IPS DF 4.7 (cell line): ENCODE data around the gene CLTCL1.
"Not testable (repeated sequence)": the region's sequence is repeated elsewhere in the genome, so short reads cannot be mapped to it uniquely, and the experiment has no call there.

ENCODE experiments used
- DNase-seq: peaks from one replicate; pipeline ENCODE4 v3.0.0-alpha.2; 2013; ENCODE audit warnings: low spot score; ENCODE audit errors: extremely low read depth

CLTCL1 gene

DNA sequence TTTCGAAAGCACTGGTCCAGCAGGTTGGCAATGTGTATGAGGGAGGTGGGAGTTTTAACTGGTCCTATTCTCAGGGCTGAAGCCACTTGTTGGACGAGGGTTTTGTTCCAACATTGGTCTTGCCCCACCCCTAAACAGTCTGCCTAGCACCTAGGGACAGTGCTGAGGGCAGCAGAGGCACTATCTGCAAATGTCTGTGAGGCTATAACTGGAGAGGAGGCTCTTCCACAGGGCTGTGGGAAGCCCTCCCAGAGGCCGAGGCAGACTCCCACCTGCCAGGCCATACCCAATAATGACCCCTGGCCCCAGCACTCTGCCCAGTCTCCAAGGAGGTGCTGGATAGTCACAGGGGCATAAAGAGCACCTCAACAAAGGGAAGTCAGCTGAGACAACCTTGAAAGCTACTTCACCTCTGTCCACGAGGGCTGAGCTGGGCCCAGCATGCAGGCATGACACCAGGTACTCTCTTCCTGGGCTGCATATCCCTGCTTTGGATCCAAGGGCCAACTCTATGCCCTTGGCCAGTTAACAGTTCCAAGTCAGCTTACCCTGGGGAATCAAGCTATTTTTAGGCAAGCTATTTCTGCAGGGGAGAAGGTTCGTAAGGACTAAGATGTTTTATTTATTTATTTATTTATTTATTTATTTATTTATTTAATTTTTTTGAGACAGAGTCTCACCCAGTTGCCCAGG, 72.8 kb downstream of the CLTCL1 start:
- DNase-seq = no peak

DNA sequence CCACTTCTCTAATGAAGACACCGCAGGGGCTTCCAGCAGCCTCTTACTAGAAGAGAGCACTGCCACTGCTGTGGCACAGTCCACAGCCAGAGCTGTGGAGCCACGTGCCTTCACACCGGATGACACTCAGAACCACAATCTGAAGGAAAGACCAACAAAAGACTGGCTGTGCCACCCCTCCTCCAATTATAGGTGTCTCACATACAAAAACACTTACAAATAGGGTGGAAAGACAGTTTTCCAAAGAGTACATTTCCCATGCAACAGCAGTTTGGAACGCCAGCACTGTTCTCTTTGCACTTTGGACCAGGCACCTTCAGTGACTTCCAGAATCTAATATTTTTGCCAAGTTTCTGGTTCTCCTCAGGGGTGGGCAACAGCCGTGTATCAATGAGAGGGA, 74.9 kb downstream of the CLTCL1 start:
- no peak for DNase-seq

DNA sequence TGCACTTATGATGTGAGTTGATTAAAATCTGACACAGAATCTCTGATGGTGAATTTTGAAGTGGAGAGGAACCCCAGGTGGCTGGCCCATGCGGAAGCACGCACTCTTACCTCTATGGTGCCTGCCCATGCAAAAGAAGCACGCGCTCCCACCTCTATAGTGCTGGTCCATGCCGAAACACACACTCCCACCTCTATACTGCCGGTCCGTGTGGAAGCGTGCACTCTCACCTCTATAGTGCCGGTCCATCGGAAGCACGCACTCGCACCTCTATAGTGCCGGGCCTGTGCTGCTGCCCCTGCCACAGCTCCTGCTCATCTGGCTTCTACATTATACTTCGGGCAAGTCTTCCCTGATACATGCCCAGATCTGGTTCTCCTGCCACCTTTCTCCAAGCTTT, 76.2 kb downstream of the CLTCL1 start:
- no peak for DNase-seq

DNA sequence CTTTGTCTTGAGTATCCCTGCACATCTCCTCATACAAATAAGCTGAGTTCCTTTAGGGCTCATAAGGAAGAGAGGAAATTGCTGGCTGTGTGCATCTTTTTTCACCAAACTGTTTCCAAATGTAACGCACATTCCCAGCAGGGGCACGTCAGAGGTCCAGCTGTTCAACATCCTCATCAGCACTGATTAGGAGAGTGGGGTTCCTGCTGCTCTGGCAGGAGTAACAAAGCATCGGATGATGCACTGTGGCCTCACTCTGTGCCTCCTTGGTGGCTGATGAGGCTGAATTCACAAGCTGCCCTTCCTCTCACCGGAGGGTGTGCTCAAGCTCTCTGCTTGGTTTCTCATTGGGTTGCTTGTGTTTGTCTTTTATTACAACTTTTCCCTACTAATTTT, 77.4 kb downstream of the CLTCL1 start:
- DNase-seq = no peak

DNA sequence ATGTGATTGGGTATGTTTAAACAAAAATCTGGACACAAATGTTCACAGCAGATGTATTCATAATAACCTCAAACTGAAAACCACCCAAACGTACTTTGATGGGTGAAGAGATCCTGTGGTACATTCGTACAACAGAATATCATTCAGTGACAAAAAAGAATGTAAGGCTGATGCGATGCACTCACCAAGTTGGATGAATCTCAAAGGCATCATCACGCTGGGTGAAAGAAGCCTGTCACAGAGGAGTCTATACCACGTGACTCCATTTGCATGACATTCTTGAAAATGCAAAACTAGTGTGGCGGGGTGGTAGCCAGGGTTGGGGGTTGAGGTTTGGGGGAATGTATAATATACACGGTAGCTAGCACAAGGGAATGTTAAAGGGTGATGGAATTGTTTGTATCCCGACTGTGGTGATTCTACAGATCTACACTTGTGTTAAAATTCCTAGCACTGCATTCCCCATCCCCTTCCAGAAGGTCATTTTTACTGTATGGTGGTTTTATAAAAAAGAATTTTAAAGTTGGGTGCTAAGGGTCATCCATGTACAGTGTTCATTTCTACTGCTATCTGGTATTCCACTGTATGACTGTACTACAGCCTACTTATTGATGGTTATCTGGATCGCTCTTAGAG, 78.0 kb downstream of the CLTCL1 start:
- DNase-seq = no peak

DNA sequence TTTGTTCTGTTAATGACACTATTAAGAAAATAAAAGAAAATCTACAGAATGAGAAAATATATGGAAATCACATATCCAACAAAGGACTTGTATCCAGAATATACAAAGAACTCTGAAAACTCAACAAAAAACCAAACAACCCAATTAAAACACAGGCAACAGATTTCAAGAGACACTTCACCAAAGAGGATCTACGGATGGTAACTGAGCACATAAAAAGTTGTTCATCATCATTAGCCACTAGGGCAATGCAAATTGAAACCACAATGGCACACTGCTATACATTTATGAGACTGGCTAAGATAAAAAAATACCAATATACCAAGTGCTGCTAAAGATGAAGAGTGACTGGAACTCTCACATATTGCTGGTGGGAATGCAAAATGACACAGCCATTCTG, 78.5 kb downstream of the CLTCL1 start:
- no peak for DNase-seq

DNA sequence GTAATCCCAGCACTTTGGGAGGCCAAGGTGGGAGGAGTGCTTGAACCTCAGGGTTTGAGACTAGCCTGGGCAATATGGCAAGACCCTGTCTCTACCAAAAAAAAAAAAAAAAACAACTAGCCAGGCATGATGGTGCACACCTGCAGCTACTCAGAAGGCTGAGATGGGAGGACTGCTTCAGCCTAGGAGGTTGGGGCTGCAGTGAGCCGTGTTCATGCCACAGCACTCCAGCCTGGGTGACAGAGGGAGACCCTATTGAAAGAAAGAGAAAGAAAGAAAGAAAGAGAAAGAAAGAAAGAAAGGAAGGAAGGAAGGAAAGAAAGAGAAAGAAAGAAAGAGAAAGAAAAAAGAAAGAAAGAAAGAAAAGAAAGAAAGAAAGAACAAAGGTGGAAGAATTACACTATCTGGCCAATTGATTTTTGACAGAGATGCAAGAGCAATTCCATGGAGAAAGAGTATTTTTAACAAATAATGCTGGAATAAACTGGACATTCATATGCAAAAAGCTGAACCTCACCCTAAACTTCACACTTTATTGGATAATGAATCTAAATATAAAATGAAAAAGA, 79.1 kb downstream of the CLTCL1 start:
- DNase-seq = no peak

DNA sequence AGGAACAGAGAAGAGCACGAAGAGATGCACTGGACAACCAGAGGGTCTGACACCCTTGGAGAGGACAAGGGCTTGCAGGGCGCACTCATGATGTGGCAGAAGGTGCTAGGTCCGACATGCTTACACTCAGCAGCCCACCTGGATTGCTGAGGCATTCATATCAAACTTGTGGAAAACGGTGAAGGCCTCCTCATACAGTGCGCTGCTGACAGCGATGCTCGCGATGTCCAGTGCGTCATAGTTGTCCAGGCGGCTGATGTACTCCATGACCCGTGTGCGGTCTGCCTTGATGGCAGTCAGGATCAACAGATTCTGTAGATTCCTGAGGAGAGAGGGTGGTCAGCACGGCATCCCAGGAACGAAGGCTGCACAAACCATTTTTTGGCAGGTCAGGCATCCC, 81.3 kb downstream of the CLTCL1 start:
- DNase-seq = no peak

DNA sequence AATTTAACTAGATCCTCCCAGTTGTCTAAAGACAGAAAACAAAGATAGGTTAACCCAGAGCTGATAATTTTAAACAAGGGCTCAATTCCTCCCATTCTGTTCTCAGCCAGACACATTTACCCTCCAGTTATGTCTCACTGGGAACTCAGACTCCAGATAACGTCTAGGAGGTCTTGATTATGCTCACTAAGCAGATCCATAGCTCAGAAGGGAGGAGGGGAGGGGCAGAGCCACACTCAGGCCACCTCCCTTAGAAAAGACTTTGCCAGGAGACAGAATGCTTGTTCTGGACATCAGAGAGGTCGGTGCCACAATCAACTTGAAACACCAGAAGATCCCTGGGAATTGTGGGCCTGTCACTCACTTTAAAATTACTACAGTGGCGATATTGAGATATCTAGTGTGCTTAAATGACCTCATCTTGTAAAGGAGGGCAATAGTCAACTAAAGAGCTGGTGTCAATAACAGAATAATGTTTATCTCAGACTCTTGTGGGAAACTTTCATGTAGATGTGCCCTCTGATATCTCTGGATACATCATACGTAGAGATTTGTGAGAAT, 83.2 kb downstream of the CLTCL1 start:
- no peak for DNase-seq

DNA sequence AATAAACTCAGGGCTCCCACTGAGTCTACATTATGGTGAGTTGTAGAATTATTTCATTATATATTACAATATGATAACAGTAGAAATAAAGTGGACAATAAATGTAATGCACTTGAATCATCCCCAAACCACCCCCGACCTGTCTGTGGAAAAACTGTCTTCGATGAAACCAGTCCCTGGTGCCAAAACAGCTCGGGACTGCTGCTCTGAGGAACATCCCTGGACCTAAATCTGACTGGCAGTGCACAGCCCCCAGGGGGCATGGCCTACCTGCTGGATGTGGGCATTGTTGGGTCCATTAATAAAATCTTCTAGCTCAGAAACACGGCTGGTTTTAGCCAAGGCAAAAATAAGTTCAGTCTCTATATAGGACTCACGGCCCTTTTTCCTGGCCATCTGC, 83.6 kb downstream of the CLTCL1 start:
- DNase-seq = no peak

DNA sequence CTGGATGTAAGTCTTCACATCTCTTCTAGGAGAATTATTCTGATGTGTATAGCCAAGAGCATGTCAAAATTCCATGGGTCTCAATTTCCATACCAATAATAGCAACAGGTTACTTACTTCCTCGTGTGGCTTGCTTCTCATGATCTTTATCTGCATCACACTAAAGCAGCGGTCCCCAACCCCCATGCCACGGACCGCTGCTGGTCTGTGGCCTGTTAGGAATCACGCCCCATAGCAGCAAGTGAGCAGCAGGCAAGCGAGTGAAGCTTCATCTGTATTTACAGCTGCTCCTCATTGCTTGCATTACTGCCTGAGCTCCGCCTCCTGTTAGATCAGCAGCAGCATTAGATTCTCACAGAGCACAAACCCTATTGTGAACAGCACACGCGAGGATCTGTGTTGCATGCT, 84.1 kb downstream of the CLTCL1 start:
- DNase-seq = no peak

DNA sequence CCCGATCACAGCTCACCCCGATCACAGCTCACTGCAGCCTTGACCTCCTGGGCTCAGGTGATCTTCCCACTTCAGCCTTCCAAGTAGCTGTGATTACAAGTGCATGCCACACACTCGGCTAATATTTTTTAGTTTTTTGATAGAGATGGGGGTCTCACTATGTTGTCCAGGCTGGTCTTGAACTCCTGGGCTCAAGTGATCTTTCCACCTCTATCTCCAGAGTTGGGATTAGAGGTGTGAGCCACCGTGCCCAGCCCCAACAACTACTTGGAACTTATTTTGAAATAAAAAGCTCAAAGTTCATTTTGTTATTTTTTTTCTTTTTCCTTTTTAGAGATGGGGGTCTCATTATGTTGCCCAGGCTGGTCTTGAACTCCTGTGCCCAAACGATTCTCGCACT, 85.2 kb downstream of the CLTCL1 start:
- DNase-seq = no peak

DNA sequence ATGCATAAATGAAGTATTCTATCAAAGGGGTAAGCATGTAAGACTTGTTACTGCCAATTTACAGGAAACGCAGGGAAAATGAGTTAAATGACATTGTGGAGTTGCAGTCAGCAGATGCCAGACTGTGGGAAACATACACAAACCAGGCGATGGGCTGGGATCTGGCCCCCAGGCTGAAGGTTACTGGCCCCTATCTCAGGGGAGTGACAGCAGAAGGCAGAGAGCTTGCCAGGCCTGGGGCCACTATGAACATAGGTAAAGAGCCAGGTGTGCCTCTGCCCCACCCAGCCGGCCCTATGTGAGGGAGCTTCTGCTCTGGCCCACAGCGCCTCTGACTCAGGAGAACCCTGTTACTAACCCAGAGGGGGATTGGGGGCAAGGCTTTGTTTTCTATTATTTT, 86.9 kb downstream of the CLTCL1 start:
- DNase-seq = no peak

DNA sequence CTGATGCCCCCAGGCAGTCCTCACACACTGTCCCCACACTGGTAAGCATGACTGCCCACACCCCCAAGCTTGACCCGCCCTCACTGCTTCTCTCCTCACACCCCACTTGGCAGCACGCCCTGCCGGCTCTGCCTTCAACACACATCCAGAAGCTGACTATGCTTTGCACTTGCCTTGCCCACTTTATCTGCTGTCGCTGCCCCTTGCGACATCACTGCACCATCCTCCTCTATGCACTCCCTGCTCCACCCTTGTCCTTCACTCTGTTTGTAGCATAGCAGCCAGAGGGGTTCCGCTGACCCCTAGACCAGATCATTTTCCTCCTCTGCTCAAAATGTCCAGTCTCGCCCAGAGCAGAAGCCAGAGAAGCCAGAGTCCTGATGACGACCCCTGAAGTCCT, 87.7 kb downstream of the CLTCL1 start:
- no peak for DNase-seq

DNA sequence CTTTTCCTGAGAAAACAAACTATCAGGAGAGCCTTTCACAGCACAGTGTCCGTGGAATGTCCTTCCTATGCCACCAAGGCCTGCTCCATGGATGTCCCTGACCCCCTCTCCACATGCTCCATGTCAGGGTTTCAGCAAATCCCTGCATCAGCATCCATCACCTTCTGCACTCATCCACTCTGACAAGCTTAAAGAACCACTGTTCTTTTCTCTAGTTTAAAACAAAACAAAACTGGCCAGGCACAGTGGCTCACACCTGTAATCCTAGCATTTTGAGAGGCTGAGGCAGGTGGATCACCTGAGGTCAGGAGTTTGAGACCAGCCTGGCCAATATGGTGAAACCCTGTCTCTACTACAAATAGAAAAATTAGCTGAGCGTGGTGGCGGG, 88.7 kb downstream of the CLTCL1 start:
- not testable (repeated sequence) for DNase-seq

DNA sequence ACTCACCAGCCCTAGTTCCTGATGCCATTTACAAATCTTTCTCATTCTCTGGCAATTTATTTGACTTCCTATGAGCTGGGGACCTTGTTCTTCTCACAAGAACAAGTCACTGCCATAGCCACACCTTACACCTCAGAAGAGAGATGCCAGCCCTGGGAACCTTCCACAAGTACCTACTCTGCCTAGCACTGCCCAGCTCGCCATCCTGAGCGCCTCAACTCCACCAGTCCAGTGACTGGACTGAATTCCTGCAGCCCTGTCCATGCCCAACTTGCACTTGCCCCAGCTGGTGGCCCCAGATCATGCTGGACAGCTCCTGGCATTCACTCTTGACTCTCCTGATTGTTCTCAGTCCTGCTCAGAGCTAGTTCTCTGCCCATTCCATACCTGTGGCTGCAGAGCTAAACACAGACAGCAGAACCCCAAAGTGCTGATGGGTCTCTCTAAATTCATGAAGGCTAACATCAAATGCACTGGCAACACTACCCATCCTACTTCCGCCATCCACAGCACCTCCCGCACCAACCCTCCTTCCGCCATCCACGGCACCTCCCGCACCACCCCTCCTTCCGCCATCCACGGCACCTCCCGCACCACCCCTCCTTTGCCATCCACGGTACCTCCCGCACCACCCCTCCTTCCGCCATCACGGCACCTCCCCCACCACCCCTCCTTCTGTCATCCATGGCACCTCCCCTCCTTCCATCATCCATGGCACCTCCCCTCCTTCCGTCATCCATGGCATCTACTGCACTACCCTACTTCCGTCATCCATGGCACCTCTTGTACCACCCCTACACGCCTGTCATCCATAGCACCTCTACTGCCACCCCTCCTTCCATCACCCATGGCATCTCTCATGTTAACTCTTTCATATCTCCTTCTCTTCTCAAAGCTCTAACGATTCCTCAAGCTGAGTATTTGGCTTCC, 89.4 kb downstream of the CLTCL1 start:
- no peak for DNase-seq

DNA sequence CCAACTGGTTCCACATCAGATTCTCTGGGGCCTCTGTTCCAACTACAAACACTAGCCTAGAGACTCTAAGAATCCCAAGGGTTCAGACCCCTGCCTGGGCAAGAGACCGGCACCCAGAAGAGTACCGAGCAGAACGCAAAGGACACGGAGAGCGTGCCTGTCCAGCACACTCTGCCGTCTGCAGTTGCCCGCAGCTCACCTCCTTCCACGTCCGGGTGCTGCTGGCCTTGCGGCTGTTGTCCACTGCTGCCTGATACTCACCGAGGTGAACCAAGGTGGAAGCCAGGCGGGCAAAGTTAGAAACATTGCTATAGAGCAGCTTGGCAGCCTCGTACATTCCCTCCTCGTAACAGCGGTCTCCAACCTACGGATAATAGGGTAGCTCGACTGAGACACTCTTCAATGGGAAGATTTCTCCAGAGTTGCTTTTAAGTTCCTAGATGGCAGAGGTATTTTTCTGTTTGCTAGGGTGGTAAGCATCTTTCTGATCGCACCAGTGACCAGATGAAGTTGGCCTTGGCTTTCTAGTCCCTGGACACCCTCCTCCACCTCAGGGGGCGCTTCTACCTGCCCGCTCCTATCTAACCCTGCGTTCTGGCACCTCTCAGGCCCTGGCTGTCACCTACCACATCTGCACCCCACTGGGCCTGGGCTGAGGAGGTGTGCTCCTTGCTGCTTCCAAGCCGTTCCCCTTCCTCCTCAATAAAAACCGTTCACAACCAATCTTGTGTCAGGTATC, 90.2 kb downstream of the CLTCL1 start:
- DNase-seq = no peak

DNA sequence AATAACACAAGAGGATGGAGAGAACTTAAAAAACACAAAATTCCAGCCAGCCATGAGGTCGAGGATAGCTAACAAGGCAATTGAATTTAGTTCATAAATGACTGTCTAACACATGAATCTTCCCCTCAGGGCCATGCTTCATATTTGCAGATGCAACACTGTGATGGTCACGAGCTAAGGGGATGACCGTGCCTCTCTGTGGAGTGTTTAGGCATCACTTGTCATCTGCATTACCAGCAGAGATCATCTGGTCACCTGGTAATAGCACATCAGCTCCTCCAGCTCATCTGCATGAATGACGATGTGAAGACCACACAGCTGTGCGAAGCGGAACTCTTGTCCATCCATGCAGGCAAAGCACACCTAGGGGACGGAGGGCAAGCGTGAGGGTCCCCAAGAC, 92.0 kb downstream of the CLTCL1 start:
- no peak for DNase-seq

DNA sequence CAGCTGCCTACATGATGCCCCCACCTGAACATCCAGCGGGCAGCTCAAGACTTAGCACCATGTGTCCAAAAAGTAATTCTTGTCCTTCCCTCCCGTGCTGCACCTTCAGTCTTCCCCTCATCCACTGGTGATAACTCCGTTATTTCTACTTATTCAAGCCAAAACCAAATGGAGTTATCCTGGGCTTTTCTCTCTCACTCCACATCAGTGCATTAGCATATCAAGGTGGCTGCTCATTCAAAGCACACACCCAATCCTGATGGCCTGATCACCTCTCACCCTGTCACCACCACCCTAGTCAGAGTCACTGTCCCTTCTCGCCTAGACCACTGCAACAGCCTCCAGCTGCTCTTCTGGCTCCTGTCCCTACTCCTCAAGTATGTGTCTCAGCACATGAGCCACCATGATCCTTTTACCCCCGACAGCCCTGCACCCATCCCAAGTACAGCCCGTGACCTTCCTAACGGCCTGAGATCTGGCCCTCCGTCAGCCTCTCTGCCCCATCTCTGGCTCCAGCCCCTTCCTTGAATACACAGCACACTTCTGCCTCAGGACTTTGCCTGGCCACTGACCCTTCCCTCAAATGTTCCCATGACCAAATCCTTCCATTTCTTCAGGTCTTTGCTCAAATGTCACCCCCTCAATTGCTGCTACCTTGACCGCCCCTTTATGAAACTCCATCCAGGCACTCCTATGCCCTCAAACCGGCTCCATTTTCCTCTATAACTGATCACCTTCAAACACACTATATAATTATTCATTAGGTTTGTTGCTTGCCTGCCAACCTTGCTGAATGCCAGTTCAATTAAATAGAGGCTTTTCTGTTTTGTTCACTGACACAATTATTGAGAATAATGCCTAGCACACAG, 93.3 kb downstream of the CLTCL1 start:
- DNase-seq = no peak
